HG02884 (cell line): Measurements from ENCODE around the gene WDR18.

ENCODE experiments used
- ATAC-seq: cut with Tn5 transposase; IDR thresholded peaks from one replicate; pipeline ENCODE4 v1.9.1; 2021; ENCODE audit warnings: mild to moderate bottlenecking, moderate library complexity; ENCODE audit not compliant: unreplicated experiment

WDR18 gene

DNA sequence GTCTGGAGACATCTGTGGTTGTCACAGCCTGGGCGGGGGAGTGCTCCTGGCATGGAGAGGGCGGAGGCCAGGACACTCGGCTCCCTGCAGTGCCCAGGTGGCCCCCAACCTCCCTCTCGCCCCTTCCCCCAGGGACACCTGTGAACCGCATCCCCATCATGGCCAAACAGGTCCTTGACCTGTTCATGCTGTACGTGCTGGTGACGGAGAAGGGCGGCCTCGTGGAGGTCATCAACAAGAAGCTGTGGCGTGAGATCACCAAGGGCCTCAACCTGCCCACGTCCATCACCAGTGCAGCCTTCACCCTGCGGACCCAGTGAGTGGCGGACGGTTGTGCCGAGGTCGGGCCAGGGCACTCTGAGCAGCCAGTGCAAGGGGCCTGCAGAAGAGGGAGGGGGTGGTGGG is 20.0 kb upstream of the WDR18 start:
- ATAC-seq: no peak

DNA sequence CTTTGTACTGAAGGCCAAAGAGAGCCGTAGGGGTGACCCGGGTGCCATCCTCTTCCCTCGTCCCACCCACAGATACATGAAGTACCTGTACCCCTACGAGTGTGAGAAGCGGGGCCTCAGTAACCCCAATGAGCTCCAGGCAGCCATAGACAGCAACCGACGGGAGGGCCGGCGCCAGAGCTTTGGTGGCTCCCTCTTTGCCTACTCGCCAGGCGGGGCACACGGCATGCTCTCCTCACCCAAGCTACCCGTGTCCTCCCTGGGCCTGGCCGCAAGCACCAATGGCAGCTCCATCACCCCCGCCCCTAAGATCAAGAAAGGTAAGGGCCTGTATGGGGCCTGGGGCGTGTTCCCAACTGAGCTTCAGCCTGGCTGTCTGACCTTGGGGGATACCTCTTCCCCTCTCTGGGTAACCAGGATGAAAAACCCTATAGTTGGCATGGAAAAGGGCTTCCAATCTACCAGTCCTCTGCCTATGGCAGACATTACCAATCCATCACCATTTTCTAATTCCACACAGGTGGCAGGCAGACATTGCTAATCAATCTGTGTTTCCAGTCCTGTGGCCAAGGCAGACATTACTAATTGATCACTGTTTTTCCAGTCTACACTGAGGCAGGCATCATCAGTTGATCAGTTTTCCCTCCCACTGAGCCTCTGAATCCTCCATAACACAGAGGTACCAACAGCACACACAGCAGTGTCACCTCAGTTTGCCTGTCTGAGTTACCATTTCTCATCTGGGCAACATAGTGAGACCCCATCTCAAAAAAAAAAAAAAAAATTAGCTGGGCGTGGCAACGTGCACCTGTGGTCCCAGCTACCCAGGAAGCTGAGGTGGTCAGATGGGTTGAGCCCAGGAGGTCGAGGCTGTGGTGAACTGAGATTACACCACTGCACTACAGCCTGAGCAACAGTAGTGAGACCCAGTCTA is 19.1 kb upstream of the WDR18 start:
- ATAC-seq: no peak

DNA sequence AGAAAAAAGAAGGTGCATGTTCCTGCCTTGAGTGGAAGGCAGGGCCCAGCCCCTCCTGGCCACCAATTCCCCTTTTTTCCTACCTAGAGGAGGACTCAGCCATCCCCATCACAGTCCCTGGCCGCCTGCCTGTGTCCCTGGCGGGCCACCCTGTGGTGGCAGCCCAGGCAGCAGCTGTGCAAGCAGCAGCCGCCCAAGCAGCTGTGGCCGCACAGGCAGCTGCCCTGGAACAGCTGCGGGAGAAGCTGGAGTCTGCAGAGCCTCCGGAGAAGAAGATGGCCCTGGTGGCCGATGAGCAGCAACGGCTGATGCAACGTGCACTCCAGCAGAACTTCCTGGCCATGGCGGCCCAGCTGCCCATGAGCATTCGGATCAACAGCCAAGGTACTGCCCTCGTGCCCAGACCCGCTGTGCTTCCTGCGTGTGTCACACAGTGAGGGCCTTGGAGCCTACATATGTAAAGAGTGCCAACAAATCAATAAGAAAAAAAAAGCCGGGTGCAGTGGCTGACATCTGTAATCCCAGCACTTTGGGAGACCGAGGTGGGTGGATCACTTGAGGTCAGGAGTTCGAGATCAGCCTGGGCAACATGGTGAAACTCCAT is 17.6 kb upstream of the WDR18 start:
- ATAC-seq: no peak

DNA sequence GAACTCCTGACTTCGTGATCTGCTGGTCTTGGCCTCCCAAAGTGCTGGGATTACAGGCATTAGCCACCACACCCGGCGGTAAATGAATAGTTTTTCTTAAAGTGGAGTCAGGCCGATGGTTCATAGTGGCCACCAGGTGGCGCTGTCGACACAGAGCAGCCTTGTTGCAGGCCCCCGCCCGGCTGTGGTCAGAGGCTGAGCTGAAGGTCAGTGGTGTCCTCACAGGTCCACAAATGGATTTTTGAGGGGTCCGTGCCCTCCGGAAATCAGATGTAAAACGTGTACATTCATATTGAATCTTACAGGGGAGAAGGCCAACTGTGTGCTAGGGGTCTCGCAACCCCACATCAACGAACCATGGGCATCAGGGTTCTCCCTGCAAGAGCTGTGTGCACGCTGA is 13.4 kb upstream of the WDR18 start:
- no peak for ATAC-seq

GRCh38 chr19:971795-972194 is 12.3 kb upstream of the WDR18 start:
- ATAC-seq: no peak

- ATAC-seq: no peak
Measured at GRCh38 chr19:972281-972680, 11.9 kb upstream of the WDR18 start.

- ATAC-seq: no peak
Measured at GRCh38 chr19:973726-974563, 10.2 kb upstream of the WDR18 start.

DNA sequence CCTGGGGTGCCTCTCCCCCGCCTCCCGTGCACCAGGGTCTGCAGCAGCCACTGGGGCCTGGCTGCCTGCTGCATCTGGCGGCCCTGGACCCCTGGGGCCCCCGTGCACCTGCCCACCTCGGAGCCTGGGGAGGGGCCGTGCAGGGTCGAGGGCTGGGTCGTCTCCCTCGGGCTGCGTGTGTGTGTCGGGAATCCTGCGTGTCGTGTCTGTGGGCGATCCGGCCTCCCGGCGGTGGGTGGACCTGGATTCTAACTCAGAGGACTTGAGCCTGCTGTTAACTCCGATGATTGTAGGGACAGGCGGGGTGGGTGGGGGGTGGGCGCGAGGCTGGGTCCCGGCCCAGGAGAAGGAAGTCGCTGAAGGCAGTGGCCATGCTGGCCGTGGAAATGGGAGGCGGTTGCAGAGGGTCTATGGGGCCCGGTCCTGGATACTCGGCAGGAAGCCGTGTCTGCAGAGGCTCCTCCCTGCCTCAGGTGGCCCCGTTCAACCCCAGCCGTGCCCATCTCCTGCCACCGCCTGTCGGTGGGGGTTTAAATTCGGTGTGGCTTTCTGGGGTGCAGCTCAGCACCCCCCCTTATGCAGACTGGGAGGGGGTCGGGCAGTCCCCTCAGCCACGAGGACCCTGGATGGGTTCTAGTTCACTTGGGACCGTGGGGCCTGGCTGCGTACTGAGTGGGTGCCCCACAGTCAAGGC is 9.4 kb upstream of the WDR18 start:
- ATAC-seq: no peak

DNA sequence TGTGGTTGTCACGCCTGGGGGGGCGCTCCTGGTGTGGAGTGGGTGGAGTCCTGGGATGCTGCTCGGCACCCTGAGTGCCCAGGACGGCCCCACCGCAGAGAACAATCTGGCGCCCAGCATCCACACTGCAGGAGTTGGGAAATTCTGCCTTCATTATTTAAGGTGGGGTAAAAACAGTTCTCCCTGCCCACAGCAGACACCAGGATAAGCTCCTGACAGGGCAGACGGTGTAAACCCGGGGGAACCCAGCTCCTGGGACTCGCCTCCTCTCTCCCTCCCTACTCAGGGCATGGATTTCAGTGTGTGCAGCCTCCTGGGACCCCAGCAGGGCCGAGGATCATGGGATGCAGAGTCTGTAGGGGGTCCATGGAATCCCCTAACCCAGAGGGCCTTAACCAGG is 7.7 kb upstream of the WDR18 start:
- no peak for ATAC-seq

GRCh38 chr19:977058-977464 is 7.1 kb upstream of the WDR18 start:
- no peak for ATAC-seq

DNA sequence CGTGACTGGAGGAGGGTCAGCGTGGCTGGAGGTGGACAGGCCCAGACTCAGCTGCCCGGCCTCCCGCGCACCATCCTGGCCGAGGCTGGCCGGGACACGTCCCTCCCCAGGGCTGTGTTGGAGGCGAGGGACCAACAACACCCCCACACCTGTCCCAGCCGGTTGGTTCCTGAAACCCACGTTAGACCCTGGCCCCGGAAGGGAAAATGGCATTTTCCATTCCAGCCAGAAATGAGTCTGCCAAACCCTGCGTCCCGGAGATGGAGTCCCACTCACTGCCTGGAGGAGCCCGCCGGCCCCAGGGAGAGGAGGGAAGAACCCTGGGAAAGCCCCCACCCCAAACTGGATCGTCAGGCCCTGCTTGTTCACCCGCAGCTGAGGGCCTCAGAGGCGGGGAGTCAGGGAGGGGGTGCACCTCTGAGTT is 4.8 kb upstream of the WDR18 start:
- ATAC-seq: no peak

GRCh38 chr19:980133-980998 is 3.8 kb upstream of the WDR18 start:
- ATAC-seq: no peak

DNA sequence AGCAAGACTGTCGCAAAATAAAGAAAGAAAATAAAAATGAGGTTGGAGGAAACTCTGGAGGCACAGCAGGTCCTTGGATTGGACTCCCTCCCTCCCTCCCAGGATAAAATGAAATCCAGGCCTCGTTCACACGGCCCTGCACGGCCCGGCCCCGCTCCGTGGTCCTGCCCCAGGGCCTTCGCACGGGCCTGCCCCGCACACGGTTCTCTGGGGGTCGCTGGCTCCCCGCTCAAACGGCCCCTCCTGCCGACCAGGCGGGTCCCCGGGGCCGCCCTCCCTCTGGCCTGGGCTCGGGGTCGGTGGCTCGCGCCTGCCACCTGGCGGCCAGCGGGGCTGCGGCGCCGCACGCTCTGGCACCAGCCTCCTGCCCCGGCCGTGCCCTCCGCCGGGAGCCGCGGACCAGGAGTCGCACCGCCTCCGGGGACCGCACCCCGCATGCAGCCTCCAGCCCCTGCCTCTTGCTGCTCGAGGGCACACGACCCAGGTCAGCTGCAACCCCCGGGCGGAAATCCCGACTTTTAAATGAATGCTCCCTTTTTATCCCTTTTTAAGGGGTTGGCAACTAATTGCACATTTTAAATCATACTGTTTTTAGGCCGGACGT is 1.5 kb upstream of the WDR18 start:
- peak; percentile 58 for ATAC-seq

DNA sequence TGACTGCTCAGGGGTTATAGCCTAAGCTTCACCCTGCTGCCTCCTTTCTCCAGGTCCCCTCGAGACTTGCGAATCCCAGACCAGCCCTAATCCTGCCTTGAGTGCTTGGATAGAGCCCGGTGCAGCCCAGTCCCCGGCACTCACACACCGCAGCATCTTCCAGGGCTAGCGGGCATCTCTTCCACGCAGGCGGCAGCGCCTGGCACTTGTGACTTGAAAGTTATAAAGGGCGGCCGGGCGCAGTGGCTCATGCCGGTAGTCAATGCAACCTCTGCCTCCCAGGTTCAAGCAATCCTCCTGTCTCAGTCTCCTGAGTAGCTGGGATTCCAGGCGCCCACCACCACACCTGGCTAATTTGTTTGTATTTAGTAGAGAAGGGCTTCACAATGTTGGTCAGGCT is 1.9 kb downstream of the WDR18 start:
- no peak for ATAC-seq

DNA sequence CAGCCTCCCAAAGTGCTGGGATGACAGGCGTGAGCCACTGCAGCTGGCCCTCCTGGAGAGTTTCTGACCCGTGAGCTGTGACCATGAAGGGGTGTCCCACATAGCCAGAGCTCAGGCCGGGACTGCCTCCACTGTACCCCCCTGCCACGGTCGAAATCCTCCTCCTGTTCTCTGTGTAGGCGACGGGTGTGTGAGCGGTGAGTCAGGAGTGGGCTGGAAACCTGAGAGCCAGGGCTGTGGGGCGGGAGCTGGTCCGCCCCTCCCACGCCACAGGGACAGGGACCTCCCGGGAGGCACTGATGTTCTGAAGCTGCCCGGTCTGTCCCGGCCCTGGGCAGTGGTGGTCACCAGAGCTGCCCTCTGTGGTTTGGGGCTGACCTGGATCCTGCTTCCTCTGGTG is 3.9 kb downstream of the WDR18 start:
- no peak for ATAC-seq

- ATAC-seq: no peak
Measured at GRCh38 chr19:988510-988909, 4.4 kb downstream of the WDR18 start.

- no peak for ATAC-seq
Measured at GRCh38 chr19:989381-990081, 5.4 kb downstream of the WDR18 start.

GRCh38 chr19:990119-990571 is 6.0 kb downstream of the WDR18 start:
- no peak for ATAC-seq

DNA sequence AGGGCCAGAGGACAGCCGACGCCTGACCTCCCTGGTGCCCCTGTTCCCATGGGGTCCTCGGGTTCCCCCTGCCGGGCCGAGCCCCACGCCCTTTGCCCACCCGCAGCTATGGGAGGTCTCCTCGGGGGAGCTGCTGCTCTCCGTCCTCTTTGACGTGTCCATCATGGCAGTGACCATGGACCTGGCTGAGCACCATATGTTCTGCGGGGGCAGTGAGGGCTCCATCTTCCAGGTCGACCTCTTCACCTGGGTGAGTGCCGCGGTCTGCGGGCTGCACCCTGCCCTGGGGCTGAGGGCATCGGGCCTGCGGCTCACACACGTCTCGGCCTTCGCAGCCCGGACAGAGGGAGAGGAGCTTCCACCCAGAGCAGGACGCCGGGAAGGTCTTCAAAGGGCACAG is 6.6 kb downstream of the WDR18 start:
- ATAC-seq: no peak
